Heart left ventricle (tissue), 16 donors: ENCODE measurements around the gene BCAS4. TPM values are rescaled to one million over a fixed set of nuclear protein-coding genes. Genes with fewer than 3 reads are reported as not detected.

Experiments
- ATAC-seq, 4 donors: fragments of 200-7000 bp; cut with Tn5 transposase; one replicate each; pipeline ENCODE4 v1.9.1; 2020 to 2022; ENCODE audit warnings: moderate library complexity in 4 of 4, mild to moderate bottlenecking in 3 of 4, moderate number of reproducible peaks in 1 of 4
- DNase-seq, 5 donors: peaks; one replicate each; pipeline ENCODE4 v3.0.0-alpha.2; 2020
- H3K27ac ChIP-seq, 12 donors: fragments of 200-600 bp; sonication (generic) in 4 of 12; one replicate each; pipeline versions ENCODE4 v1.5.0 to v1.8.0; 2016 to 2022; ENCODE audit warnings: mild to moderate bottlenecking in 2 of 12
- H3K27me3 ChIP-seq, 9 donors: fragments of 200-600 bp; sonication (generic) in 2 of 9; one replicate each; pipeline versions ENCODE4 v1.5.1 to v1.8.0; 2016 to 2022; ENCODE audit warnings: mild to moderate bottlenecking in 3 of 9
- H3K36me3 ChIP-seq, 9 donors: fragments of 200-600 bp; sonication (generic) in 2 of 9; one replicate each; pipeline versions ENCODE4 v1.5.0 to v1.8.0; 2018 to 2022; ENCODE audit warnings: mild to moderate bottlenecking in 2 of 9
- H3K4me1 ChIP-seq, 12 donors: fragments of 200-600 bp; sonication (generic) in 4 of 12; one replicate each; pipeline versions ENCODE4 v1.5.0 to v1.8.0; 2016 to 2022; ENCODE audit warnings: mild to moderate bottlenecking in 3 of 12
- H3K4me3 ChIP-seq, 12 donors: fragments of 200-600 bp; sonication (generic) in 4 of 12; one replicate each; pipeline versions ENCODE4 v1.5.0 to v1.8.0; 2017 to 2022; ENCODE audit warnings: mild to moderate bottlenecking in 9 of 12, moderate library complexity in 4 of 12
- H3K9me3 ChIP-seq, 12 donors: fragments of 200-600 bp; sonication (generic) in 4 of 12; one replicate each; pipeline versions ENCODE4 v1.5.0 to v1.8.0; 2016 to 2022; ENCODE audit warnings: mild to moderate bottlenecking in 1 of 12
- CTCF ChIP-seq, 12 donors: fragments of 200-600 bp; sonication (generic) in 4 of 12; IDR thresholded peaks; one replicate each; pipeline versions ENCODE4 v1.5.0 to v1.8.0; 2018 to 2022; ENCODE audit warnings: antibody characterized with exemption in 12 of 12, mild to moderate bottlenecking in 5 of 12
- POLR2A ChIP-seq, 2 donors: fragments of 450-650 bp; IDR thresholded peaks; one replicate each; pipeline ENCODE4 v1.6.1; 2017; ENCODE audit warnings: antibody characterized with exemption in 2 of 2, mild to moderate bottlenecking in 2 of 2, moderate library complexity in 2 of 2
- WGBS, 4 donors: extraction: QIAGEN DNeasy Blood & Tissue Kit in 2 of 4; methylation state at CpG; one replicate each; pipeline versions ENCODE4 v1.1.5 to v1.1.7; 2013 to 2018; 5-methylcytosine and 5-hydroxymethylcytosine counted together
- intact Hi-C, 10 donors: fragments of 100-400 bp; cut with DNase I; formaldehyde crosslinking; loops; one replicate each; pipeline versions ENCODE4 v1.11.1 to v1.14.2; 2022
- long read RNA-seq, 3 donors: library from polyadenylated mRNA; unstranded; transcript quantifications; one replicate each; pipeline ENCODE4 v2.0.0, GENCODE V29; 2020 to 2021
- polyA plus RNA-seq, 2 donors: library from polyadenylated mRNA; stranded (reverse); fragments of 200-250 nt; gene quantifications; one replicate each; pipeline ENCODE4 v1.2.3, GENCODE V29; 2013
- total RNA-seq, 9 donors: library from RNA; depleted of rRNA in 2 of 9; stranded (reverse); fragments of >200 nt in 2 of 9; fragmentation: NEBNext Ultra II Directional in 3 of 9; extraction: Animal tissue kit (Norgen Biotek cat#: 25700) in 3 of 9; gene quantifications; one replicate each; pipeline versions ENCODE4 v1.1.0 to v1.2.4, GENCODE V29; 2016 to 2023
- donor health status: ischemic (EF 13 %, LVEDD 7.1; RV severe dilation, severe dysfunction).
- donor health status: healthy with polysubstance abuse.
- donor health status: DM: no; HTN: yes; CAD: no.
- donor health status: DM: no; HTN: no; CAD: no.
- donor health status: ischemic (EF 25% LVEDD 6.9; RV normal size, moderate dysfunction).
- donor health status: ischemic (EF 25% LVEDD 5.7; RV mildly dilated, moderate dysfunction).
- donor health status: healthy.
- donor health status: DM: yes; HTN: yes; CAD: no.
- donor health status: ischemic (EF 35%, LVEDD 5.7; RV mildly dilated, moderate dysfunction).
- donor health status: nonischemic (EF 11% LVEDD 7.7; RV severe dilation, severe dysfunction).
- donor health status: DM: yes; HTN: yes; CAD: no.
- donor health status: PGD.
- donor health status: ischemic (EF 29% LVEDD 5.4; RV normal size, mild dysfunction).
- donor health status: nonischemic (EF 23%, LVEDD 6.1; RV moderate dilation, normal function).

BCAS4 gene
- 1 to 10 TPM; 1.7 to 5.1 (median 2.1) TPM for total RNA-seq
- 1 to 10 TPM in 1 of 2 donors, under 1 TPM in 1; 0.78 to 1.8 TPM for polyA plus RNA-seq
- long read RNA-seq, donor 1, full-length matches to known transcripts = 2 of 4 reads
- long read RNA-seq, donor 1, partial matches to known transcripts = 1 of 4 reads
- long read RNA-seq, donor 1, other reads (novel, unspliced or antisense) = 1 of 4 reads
- long read RNA-seq, donor 2, full-length matches to known transcripts = 7 of 8 reads
- long read RNA-seq, donor 2, partial matches to known transcripts = 0 of 8 reads
- long read RNA-seq, donor 2, other reads (novel, unspliced or antisense) = 1 of 8 reads
- long read RNA-seq, donor 3, full-length matches to known transcripts = 3 of 3 reads
- long read RNA-seq, donor 3, partial matches to known transcripts = 0 of 3 reads
- long read RNA-seq, donor 3, other reads (novel, unspliced or antisense) = 0 of 3 reads

GRCh38 chr20:50794846-50795634, at the start of gene BCAS4:
TSS of gene BCAS4 (plus strand) at chr20:50795061. CDS start at chr20:50795084, 23 bp downstream.
- Histone ChIP-seq H3K27ac (peak within 1 kb of the TSS in 4 of 12 donors; percentile 34 to 74 (median 54)), H3K27me3 (peaks cover 0 to 6% (median 0%) of the 10 kb centered on the region in 9 donors), H3K36me3 (no peaks in the 10 kb centered on the region), H3K4me1 (peaks cover 0 to 34% (median 17%) of the 10 kb centered on the region in 12 donors), H3K9me3 (no peaks in the 10 kb centered on the region), H3K4me3 (peak within 1 kb of the TSS; percentile 53 to 87 (median 78))
- TF ChIP-seq POLR2A (IDR thresholded peaks at IDR 0.05) = no peak
- peak in 11 of 12 donors; percentile 63 to 99 (median 80) for TF ChIP-seq CTCF (IDR thresholded peaks at IDR 0.05)
- ATAC-seq (peak; percentile 39 to 87 (median 66)), DNase-seq (peak; percentile 58 to 84 (median 65))
- WGBS, 4 donors = 1 to 3% (median 1%) methylated on average over 14 to 92 of the region's 92 CpGs
- intact Hi-C loops = loop anchor here (1.0 to 10.0 kb wide), 11 partner anchors 130 to 530 kb away; partner anchors contain the start of genes ADNP (in 2 of the 10), DPM1 (in 1 of the 10) and MOCS3 (in 1 of the 10)

GRCh38 chr20:50745634-50746137, 49.2 kb upstream of the BCAS4 start:
- peaks cover 0 to 47% (median 19%) of the 10 kb centered on the region in 12 donors for H3K4me1 ChIP-seq
- 80 to 88% (median 83%) methylated on average over 2 of the region's 2 CpGs for WGBS, 4 donors
- H3K27ac ChIP-seq = peak overlapping the region in 8 of 12 donors; percentile 3 to 88 (median 57)
- ATAC-seq = no peak
- no peak overlapping the region for H3K4me3 ChIP-seq
- H3K27me3 ChIP-seq = no peaks in the 10 kb centered on the region
- H3K9me3 ChIP-seq = no peaks in the 10 kb centered on the region
- no peak for TF ChIP-seq POLR2A (IDR thresholded peaks at IDR 0.05)
- no peak for TF ChIP-seq CTCF (IDR thresholded peaks at IDR 0.05)
- peaks cover 0 to 8% (median 0%) of the 10 kb centered on the region in 9 donors for H3K36me3 ChIP-seq
- intact Hi-C loops = loop anchor here in 9 of 10 donors (2.0 to 10.0 kb wide), 9 partner anchors 29 to 561 kb away; no protein-coding TSS in a partner anchor
- DNase-seq = no peak

- Histone ChIP-seq H3K4me3 (no peak overlapping the region), H3K27me3 (no peaks in the 10 kb centered on the region), H3K27ac (peak overlapping the region in 8 of 12 donors; percentile 1 to 88 (median 38)), H3K4me1 (peaks cover 0 to 47% (median 19%) of the 10 kb centered on the region in 12 donors), H3K9me3 (no peaks in the 10 kb centered on the region), H3K36me3 (peaks cover 0 to 8% (median 0%) of the 10 kb centered on the region in 9 donors)
- TF ChIP-seq CTCF (IDR thresholded peaks at IDR 0.05) = no peak
- ATAC-seq (no peak), DNase-seq (no peak)
- intact Hi-C loops = loop anchor here in 8 of 10 donors (5.0 to 10.0 kb wide), 8 partner anchors 82 to 562 kb away; no protein-coding TSS in a partner anchor
- WGBS, 4 donors = 51 to 62% (median 56%) methylated on average over 3 of the region's 3 CpGs
Measured at GRCh38 chr20:50746138-50746940, 48.5 kb upstream of the BCAS4 start.
